Karpas-422 (cell line): Measurements from ENCODE around the gene HDGFL2. TPM values are rescaled to one million over a fixed set of nuclear protein-coding genes. Genes with fewer than 3 reads are reported as not detected.

Source experiments
- DNase-seq: peaks from one replicate; pipeline ENCODE4 v3.0.0-alpha.2; 2015
- H2AFZ ChIP-seq: fragments of 200-600 bp; sonication (generic); 2 replicates; pipeline ENCODE4 v1.6.1; 2014; ENCODE audit warnings: antibody characterized with exemption, low read length, mixed read lengths
- H3K27ac ChIP-seq: fragments of 200-600 bp; sonication (generic); 2 replicates; pipeline ENCODE4 v1.5.1; 2014; ENCODE audit warnings: mild to moderate bottlenecking, low read length, moderate library complexity
- H3K27me3 ChIP-seq: fragments of 200-600 bp; sonication (generic); 2 replicates; pipeline ENCODE4 v1.6.1; 2014; ENCODE audit warnings: low read length, mixed read lengths
- H3K36me3 ChIP-seq: fragments of 200-600 bp; sonication (generic); 2 replicates; pipeline ENCODE4 v1.6.1; 2014; ENCODE audit warnings: low read length, mixed read lengths; ENCODE audit not compliant: insufficient read depth
- H3K4me1 ChIP-seq: fragments of 200-600 bp; sonication (generic); 2 replicates; pipeline ENCODE4 v1.6.1; 2014; ENCODE audit warnings: mild to moderate bottlenecking, low read length, mixed read lengths
- H3K4me2 ChIP-seq: fragments of 200-600 bp; sonication (generic); 2 replicates; pipeline ENCODE4 v1.6.1; 2014; ENCODE audit warnings: low read length, low read depth, mild to moderate bottlenecking; ENCODE audit not compliant: poor library complexity, severe bottlenecking
- H3K4me3 ChIP-seq: fragments of 200-600 bp; sonication (generic); 2 replicates; pipeline ENCODE4 v1.5.1; 2014; ENCODE audit warnings: mild to moderate bottlenecking, antibody characterized with exemption, low read length, mixed read lengths
- H3K79me2 ChIP-seq: fragments of 200-600 bp; sonication (generic); 2 replicates; pipeline ENCODE4 v1.6.1; 2014; ENCODE audit warnings: mild to moderate bottlenecking, low read length, mixed read lengths
- H3K9ac ChIP-seq: fragments of 200-600 bp; sonication (generic); 2 replicates; pipeline ENCODE4 v1.6.0; 2014; ENCODE audit warnings: low read length
- H3K9me2 ChIP-seq: fragments of 200-600 bp; sonication (generic), shearing (Covaris generic); replicated peaks from 2 replicates; pipeline ENCODE4 v1.6.0; 2014; ENCODE audit warnings: mild to moderate bottlenecking, low read length, moderate library complexity; ENCODE audit not compliant: insufficient read depth
- H3K9me3 ChIP-seq: fragments of 300-700, 200-600 bp; sonication (generic); 2 replicates; pipeline ENCODE4 v1.6.1; 2014; ENCODE audit warnings: low read length, mixed read lengths
- H4K20me1 ChIP-seq: fragments of 200-600 bp; sonication (generic); 2 replicates; pipeline ENCODE4 v1.6.1; 2014; ENCODE audit warnings: mild to moderate bottlenecking, antibody characterized with exemption, low read length, low read depth; ENCODE audit not compliant: insufficient read depth
- total RNA-seq: library from RNA; depleted of rRNA; stranded (reverse); fragments of >200 nt; shearing (Covaris generic); gene quantifications from 2 replicates; pipeline ENCODE4 v1.2.3, GENCODE V29; 2014; ENCODE audit warnings: low replicate concordance

The HDGFL2 gene
- total RNA-seq, 1 experiment from 2014 or later = 49.9 TPM

GRCh38 chr19:4487572-4487971 lies 15.5 kb downstream of the HDGFL2 start:
- DNase-seq = no peak
- H3K4me2 ChIP-seq = no peak overlapping the region

GRCh38 chr19:4488496-4488895 lies 16.4 kb downstream of the HDGFL2 start:
- Histone ChIP-seq H4K20me1 (no peaks in the 10 kb centered on the region), H3K27ac (no peak overlapping the region), H3K79me2 (0 out of 2 replicates have a peak, but pooled peaks cover 2% of the 10 kb centered on the region), H3K9ac (no peak overlapping the region), H3K4me1 (no peaks in the 10 kb centered on the region; the same call in 1 of the 2 replicates), H3K4me3 (no peak overlapping the region), H3K9me3 (no peaks in the 10 kb centered on the region), H3K4me2 (no peak overlapping the region), H2AFZ (no peak overlapping the region), H3K27me3 (no peaks in the 10 kb centered on the region), H3K36me3 (peaks cover 16% of the 10 kb centered on the region), H3K9me2 (no peaks in the 10 kb centered on the region)
- DNase-seq = no peak

More at GRCh38 chr19:4487572-4487971, 15.5 kb downstream of the HDGFL2 start:
- Histone ChIP-seq H4K20me1 (no peaks in the 10 kb centered on the region), H3K4me1 (no peaks in the 10 kb centered on the region; the same call in 1 of the 2 replicates), H3K9ac (no peak overlapping the region), H3K27ac (no peak overlapping the region), H3K9me3 (no peaks in the 10 kb centered on the region), H3K36me3 (peaks cover 10% of the 10 kb centered on the region), H3K79me2 (0 out of 2 replicates have a peak, but pooled peaks cover 2% of the 10 kb centered on the region), H2AFZ (no peak overlapping the region), H3K4me3 (no peak overlapping the region), H3K9me2 (no peaks in the 10 kb centered on the region), H3K27me3 (no peaks in the 10 kb centered on the region)

DNA sequence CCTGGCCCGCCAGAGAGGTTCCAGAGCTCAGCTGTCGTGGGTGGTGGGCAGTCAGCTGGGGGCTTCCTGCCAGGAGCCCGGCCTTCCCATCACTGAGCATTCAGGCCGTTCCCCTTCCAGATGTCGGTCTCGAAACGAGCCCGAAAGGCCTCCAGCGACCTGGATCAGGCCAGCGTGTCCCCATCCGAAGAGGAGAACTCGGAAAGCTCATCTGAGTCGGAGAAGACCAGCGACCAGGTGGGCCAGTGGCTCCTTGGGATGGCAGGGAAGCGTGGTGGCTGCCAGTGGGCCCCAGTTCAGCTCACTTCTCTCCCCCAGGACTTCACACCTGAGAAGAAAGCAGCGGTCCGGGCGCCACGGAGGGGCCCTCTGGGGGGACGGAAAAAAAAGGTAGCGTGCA lies 19.3 kb downstream of the HDGFL2 start:
- no peak overlapping the region for H3K9ac ChIP-seq
- H3K27me3 ChIP-seq = no peaks in the 10 kb centered on the region
- no peaks in the 10 kb centered on the region for H3K9me2 ChIP-seq
- no peaks in the 10 kb centered on the region for H3K9me3 ChIP-seq
- no peak for DNase-seq
- H3K4me1 ChIP-seq = no peaks in the 10 kb centered on the region; the same call in 1 of the 2 replicates
- no peak overlapping the region for H2AFZ ChIP-seq
- H3K79me2 ChIP-seq = 0 out of 2 replicates have a peak, but pooled peaks cover 2% of the 10 kb centered on the region
- no peak overlapping the region for H3K27ac ChIP-seq
- H3K4me3 ChIP-seq = no peak overlapping the region
- H4K20me1 ChIP-seq = no peaks in the 10 kb centered on the region
- H3K36me3 ChIP-seq = peaks cover 16% of the 10 kb centered on the region
- no peak overlapping the region for H3K4me2 ChIP-seq

- Histone ChIP-seq H3K79me2 (0 out of 2 replicates have a peak, but pooled peaks cover 2% of the 10 kb centered on the region), H3K27ac (no peak overlapping the region), H3K4me3 (no peak overlapping the region), H3K36me3 (peaks cover 16% of the 10 kb centered on the region), H3K4me2 (no peak overlapping the region), H3K9me2 (no peaks in the 10 kb centered on the region), H3K4me1 (no peaks in the 10 kb centered on the region; the same call in 1 of the 2 replicates), H3K9ac (no peak overlapping the region), H3K27me3 (no peaks in the 10 kb centered on the region), H2AFZ (no peak overlapping the region), H3K9me3 (no peaks in the 10 kb centered on the region), H4K20me1 (no peaks in the 10 kb centered on the region)
- no peak for DNase-seq
Measured at GRCh38 chr19:4492337-4493103, 20.4 kb downstream of the HDGFL2 start.

DNA sequence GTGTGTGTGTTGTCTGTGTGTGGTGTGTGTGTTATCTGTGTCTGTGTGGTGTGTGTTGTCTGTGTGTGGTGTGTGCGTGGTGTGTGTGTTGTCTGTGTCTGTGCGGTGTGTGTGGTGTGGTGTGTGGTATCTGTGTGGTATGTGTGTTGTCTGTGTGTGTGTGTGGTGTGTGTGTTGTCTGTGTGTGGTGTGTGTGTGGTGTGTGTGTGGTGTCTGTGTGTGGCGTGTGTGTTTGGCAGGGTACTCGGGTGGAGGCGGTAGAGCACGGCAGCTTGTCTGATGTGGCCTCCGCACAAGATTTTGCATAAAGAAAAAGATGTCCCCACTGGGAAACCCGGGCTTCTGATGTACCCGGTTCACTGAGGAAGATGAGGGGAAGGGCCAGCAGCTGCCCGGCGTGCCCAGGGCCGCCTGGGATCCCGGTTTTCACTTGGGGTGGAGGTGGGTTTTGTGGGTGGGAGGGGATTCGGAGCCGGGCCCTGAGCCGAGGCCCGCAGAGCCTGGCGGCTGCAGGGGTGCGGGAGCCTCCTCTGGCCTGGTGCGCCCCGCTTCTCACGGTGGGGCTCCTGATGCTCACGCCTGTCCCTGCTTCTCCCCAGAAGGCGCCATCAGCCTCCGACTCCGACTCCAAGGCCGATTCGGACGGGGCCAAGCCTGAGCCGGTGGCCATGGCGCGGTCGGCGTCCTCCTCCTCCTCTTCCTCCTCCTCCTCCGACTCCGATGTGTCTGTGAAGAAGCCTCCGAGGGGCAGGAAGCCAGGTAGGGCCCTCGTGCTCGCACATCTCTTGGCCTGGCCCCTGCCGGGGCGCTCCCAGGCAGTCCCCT lies 21.2 kb downstream of the HDGFL2 start:
- Histone ChIP-seq H3K4me1 (no peaks in the 10 kb centered on the region; the same call in 1 of the 2 replicates), H3K27ac (no peak overlapping the region), H2AFZ (no peak overlapping the region), H3K9me3 (no peaks in the 10 kb centered on the region), H4K20me1 (no peaks in the 10 kb centered on the region), H3K4me3 (no peak overlapping the region), H3K9ac (no peak overlapping the region), H3K27me3 (no peaks in the 10 kb centered on the region), H3K4me2 (no peak overlapping the region), H3K9me2 (no peaks in the 10 kb centered on the region), H3K79me2 (0 out of 2 replicates have a peak, but pooled peaks cover 2% of the 10 kb centered on the region), H3K36me3 (peaks cover 16% of the 10 kb centered on the region)
- DNase-seq = peak; percentile 46

GRCh38 chr19:4493929-4494690 lies 22.0 kb downstream of the HDGFL2 start:
- no peak overlapping the region for H3K4me2 ChIP-seq
- H3K27me3 ChIP-seq = no peaks in the 10 kb centered on the region
- no peak overlapping the region for H2AFZ ChIP-seq
- H3K79me2 ChIP-seq = 0 out of 2 replicates have a peak, but pooled peaks cover 2% of the 10 kb centered on the region
- no peaks in the 10 kb centered on the region; the same call in 1 of the 2 replicates for H3K4me1 ChIP-seq
- H3K27ac ChIP-seq = no peak overlapping the region
- H4K20me1 ChIP-seq = no peaks in the 10 kb centered on the region
- no peak for DNase-seq
- no peaks in the 10 kb centered on the region for H3K9me2 ChIP-seq
- no peak overlapping the region for H3K9ac ChIP-seq
- H3K36me3 ChIP-seq = peaks cover 16% of the 10 kb centered on the region
- no peaks in the 10 kb centered on the region for H3K9me3 ChIP-seq
- no peak overlapping the region for H3K4me3 ChIP-seq

DNA sequence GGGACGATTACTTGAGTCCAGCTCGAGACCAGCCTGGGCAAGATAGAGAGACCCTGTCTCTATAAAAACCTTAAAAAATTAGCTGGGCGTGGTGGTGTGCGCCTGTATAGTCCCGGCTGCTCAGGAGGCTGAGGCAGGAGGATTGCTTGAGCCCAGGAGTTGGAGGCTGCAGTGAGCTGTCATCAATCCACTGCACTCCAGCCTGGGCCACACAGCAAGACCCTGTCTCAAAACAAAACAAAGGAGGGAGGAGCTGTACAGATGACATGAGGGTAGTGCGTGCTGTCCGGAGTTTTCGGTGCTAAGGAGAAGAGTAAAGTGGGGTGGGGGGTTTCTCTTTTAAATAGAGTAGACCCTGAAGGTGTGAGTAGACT lies 22.6 kb downstream of the HDGFL2 start:
- Histone ChIP-seq H3K9ac (no peak overlapping the region), H3K4me3 (no peak overlapping the region), H3K36me3 (peaks cover 16% of the 10 kb centered on the region), H3K79me2 (0 out of 2 replicates have a peak, but pooled peaks cover 2% of the 10 kb centered on the region), H3K9me3 (no peaks in the 10 kb centered on the region), H3K4me2 (no peak overlapping the region), H2AFZ (no peak overlapping the region), H4K20me1 (no peaks in the 10 kb centered on the region), H3K9me2 (no peaks in the 10 kb centered on the region), H3K27me3 (no peaks in the 10 kb centered on the region), H3K4me1 (no peaks in the 10 kb centered on the region; the same call in 1 of the 2 replicates), H3K27ac (no peak overlapping the region)
- no peak for DNase-seq
